ENCODE results near the gene VAMP2. TPM values are rescaled to one million over a fixed set of nuclear protein-coding genes. Genes with fewer than 3 reads are reported as not detected.

VAMP2 gene
- polyA plus RNA-seq, 2 of the 4 experiments (the other 2 are of a cell fraction), result 19.2 to 21.7 TPM

DNA sequence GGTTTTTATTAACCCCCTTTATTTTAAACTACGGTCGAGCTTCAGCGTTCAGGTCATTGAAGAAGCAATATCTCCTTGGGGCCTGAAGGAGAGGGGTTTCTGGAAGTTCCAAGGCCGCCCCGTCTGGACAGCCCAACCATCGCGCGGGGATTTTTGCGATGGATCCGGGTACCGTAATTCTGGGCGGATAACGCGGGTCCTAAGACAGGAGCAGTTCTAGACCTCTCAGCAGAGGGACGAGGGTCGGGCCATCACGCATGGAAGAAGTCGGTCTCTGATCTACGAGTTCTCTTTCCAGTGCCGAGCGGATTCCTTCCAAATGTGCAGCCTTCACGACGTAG is 23.7 kb upstream of the VAMP2 start:
- Histone ChIP-seq H3K27ac (peak overlapping the region; percentile 75 to 94), H3K4me1 (peaks cover 22% of the 10 kb centered on the region), H3K4me3 (peak overlapping the region; percentile 59), H3K9me3 (no peaks in the 10 kb centered on the region), H3K4me2 (peak overlapping the region; percentile 90)
- POLR2A ChIA-PET, result interaction anchor here (0.8 to 4.0 kb wide), 9 partner anchors 10 to 109 kb away, joined by 3 to 45 read pairs (median 7); partner anchors contain the start of genes CTC1 and TMEM107
- DNase-seq (ENCODE audit: low read depth in 1 of 2, low spot score in 1 of 2) (no peak), ATAC-seq (no peak; a peak in 2 of 6 replicates), FAIRE-seq (no peak)
- WGBS (ENCODE audit: missing lambda C conversion rate), result 1% methylated on average over 23 of the region's 23 CpGs
- CTCF ChIA-PET, result interaction anchor here (0.6 to 11.3 kb wide), 10 partner anchors 9 to 148 kb away, joined by 3 to 164 read pairs (median 20); partner anchors contain the start of genes ALOXE3, AURKB and TMEM107
- TF ChIP-seq, protein P1, sequence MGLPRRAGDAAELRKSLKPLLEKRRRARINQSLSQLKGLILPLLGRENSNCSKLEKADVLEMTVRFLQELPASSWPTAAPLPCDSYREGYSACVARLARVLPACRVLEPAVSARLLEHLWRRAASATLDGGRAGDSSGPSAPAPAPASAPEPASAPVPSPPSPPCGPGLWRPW (IDR thresholded peaks at IDR 0.05), result no peak
- 0 out of 2 replicates have a peak, but pooled peaks have one; percentile 5 for TF ChIP-seq KDM1A (IDR thresholded peaks at IDR 0.05; ENCODE audit: low read depth)
- TF ChIP-seq ZFP36 (IDR thresholded peaks at IDR 0.05; ENCODE audit: borderline replicate concordance, partially characterized antibody), result no peak
- peak; percentile 37; the same call in 1 of the 2 replicates for TF ChIP-seq CHD4 (IDR thresholded peaks at IDR 0.05; ENCODE audit: borderline replicate concordance)
- TF ChIP-seq, protein P2, sequence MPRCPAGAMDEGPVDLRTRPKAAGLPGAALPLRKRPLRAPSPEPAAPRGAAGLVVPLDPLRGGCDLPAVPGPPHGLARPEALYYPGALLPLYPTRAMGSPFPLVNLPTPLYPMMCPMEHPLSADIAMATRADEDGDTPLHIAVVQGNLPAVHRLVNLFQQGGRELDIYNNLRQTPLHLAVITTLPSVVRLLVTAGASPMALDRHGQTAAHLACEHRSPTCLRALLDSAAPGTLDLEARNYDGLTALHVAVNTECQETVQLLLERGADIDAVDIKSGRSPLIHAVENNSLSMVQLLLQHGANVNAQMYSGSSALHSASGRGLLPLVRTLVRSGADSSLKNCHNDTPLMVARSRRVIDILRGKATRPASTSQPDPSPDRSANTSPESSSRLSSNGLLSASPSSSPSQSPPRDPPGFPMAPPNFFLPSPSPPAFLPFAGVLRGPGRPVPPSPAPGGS (IDR thresholded peaks at IDR 0.05), result no peak
- TF ChIP-seq, protein P3, sequence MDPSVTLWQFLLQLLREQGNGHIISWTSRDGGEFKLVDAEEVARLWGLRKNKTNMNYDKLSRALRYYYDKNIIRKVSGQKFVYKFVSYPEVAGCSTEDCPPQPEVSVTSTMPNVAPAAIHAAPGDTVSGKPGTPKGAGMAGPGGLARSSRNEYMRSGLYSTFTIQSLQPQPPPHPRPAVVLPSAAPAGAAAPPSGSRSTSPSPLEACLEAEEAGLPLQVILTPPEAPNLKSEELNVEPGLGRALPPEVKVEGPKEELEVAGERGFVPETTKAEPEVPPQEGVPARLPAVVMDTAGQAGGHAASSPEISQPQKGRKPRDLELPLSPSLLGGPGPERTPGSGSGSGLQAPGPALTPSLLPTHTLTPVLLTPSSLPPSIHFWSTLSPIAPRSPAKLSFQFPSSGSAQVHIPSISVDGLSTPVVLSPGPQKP (IDR thresholded peaks at IDR 0.05; ENCODE audit: low read depth, low read length), result no peak
- 0 out of 2 replicates have a peak, but pooled peaks have one; percentile 34 for TF ChIP-seq HEYL (CRISPR knock-in tag; IDR thresholded peaks at IDR 0.05)
- TF ChIP-seq, protein P4, sequence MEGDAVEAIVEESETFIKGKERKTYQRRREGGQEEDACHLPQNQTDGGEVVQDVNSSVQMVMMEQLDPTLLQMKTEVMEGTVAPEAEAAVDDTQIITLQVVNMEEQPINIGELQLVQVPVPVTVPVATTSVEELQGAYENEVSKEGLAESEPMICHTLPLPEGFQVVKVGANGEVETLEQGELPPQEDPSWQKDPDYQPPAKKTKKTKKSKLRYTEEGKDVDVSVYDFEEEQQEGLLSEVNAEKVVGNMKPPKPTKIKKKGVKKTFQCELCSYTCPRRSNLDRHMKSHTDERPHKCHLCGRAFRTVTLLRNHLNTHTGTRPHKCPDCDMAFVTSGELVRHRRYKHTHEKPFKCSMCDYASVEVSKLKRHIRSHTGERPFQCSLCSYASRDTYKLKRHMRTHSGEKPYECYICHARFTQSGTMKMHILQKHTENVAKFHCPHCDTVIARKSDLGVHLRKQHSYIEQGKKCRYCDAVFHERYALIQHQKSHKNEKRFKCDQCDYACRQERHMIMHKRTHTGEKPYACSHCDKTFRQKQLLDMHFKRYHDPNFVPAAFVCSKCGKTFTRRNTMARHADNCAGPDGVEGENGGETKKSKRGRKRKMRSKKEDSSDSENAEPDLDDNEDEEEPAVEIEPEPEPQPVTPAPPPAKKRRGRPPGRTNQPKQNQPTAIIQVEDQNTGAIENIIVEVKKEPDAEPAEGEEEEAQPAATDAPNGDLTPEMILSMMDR (IDR thresholded peaks at IDR 0.05), result no peak
- TF ChIP-seq MAFK (IDR thresholded peaks at IDR 0.05; ENCODE audit: partially characterized antibody), result no peak
- no peak; the same call in 1 of the 2 replicates for TF ChIP-seq FOXS1 (CRISPR knock-in tag; IDR thresholded peaks at IDR 0.05)
- TF ChIP-seq, protein P5, sequence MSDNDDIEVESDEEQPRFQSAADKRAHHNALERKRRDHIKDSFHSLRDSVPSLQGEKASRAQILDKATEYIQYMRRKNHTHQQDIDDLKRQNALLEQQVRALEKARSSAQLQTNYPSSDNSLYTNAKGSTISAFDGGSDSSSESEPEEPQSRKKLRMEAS (IDR thresholded peaks at IDR 0.05), result no peak; the same call in 1 of the 2 replicates
- TF ChIP-seq BHLHE40 (IDR thresholded peaks at IDR 0.05; ENCODE audit: low read depth, low read length), result no peak
- TF ChIP-seq, protein P6, sequence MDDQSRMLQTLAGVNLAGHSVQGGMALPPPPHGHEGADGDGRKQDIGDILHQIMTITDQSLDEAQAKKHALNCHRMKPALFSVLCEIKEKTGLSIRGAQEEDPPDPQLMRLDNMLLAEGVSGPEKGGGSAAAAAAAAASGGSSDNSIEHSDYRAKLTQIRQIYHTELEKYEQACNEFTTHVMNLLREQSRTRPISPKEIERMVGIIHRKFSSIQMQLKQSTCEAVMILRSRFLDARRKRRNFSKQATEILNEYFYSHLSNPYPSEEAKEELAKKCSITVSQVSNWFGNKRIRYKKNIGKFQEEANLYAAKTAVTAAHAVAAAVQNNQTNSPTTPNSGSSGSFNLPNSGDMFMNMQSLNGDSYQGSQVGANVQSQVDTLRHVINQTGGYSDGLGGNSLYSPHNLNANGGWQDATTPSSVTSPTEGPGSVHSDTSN (IDR thresholded peaks at IDR 0.05), result no peak
- no peak for TF ChIP-seq POLR2AphosphoS2 (conservative IDR thresholded peaks at IDR 0.05; ENCODE audit: low read length)
- TF ChIP-seq CEBPB (IDR thresholded peaks at IDR 0.05), result no peak
- TF ChIP-seq GATA3 (IDR thresholded peaks at IDR 0.05; ENCODE audit: borderline replicate concordance), result no peak
- no peak for TF ChIP-seq PHF8 (IDR thresholded peaks at IDR 0.05; ENCODE audit: borderline replicate concordance, low read depth)
- no peak for TF ChIP-seq EHF (CRISPR knock-in tag; IDR thresholded peaks at IDR 0.05)
- no peak for TF ChIP-seq RCOR1 (IDR thresholded peaks at IDR 0.05; ENCODE audit: low read depth, low read length)
- no peak for TF ChIP-seq ZC3H11A (IDR thresholded peaks at IDR 0.05)
- no peak for TF ChIP-seq RNF2 (IDR thresholded peaks at IDR 0.05; ENCODE audit: borderline replicate concordance, low read depth)
- no peak for TF ChIP-seq FOSL2 (IDR thresholded peaks at IDR 0.05)
- no peak for TF ChIP-seq FOSL2 (CRISPR knock-in tag; IDR thresholded peaks at IDR 0.05)
- TF ChIP-seq, protein P7, sequence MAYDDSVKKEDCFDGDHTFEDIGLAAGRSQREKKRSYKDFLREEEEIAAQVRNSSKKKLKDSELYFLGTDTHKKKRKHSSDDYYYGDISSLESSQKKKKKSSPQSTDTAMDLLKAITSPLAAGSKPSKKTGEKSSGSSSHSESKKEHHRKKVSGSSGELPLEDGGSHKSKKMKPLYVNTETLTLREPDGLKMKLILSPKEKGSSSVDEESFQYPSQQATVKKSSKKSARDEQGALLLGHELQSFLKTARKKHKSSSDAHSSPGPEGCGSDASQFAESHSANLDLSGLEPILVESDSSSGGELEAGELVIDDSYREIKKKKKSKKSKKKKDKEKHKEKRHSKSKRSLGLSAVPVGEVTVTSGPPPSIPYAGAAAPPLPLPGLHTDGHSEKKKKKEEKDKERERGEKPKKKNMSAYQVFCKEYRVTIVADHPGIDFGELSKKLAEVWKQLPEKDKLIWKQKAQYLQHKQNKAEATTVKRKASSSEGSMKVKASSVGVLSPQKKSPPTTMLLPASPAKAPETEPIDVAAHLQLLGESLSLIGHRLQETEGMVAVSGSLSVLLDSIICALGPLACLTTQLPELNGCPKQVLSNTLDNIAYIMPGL (CRISPR knock-in tag; IDR thresholded peaks at IDR 0.05; ENCODE audit: borderline replicate concordance), result peak; percentile 99
- TF ChIP-seq RAD21 (conservative IDR thresholded peaks at IDR 0.05 in 1 of 2, IDR thresholded peaks at IDR 0.05 in 1 of 2), result no peak
- no peak for TF ChIP-seq CHD2 (IDR thresholded peaks at IDR 0.05; ENCODE audit: low read length, partially characterized antibody)
- no peak for TF ChIP-seq POLR2A (IDR thresholded peaks at IDR 0.05; ENCODE audit: low read length)
- peak; percentile 36; the same call in 1 of the 2 replicates for TF ChIP-seq HOXB5 (CRISPR knock-in tag; IDR thresholded peaks at IDR 0.05)
- TF ChIP-seq, protein P8, sequence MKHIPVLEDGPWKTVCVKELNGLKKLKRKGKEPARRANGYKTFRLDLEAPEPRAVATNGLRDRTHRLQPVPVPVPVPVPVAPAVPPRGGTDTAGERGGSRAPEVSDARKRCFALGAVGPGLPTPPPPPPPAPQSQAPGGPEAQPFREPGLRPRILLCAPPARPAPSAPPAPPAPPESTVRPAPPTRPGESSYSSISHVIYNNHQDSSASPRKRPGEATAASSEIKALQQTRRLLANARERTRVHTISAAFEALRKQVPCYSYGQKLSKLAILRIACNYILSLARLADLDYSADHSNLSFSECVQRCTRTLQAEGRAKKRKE (CRISPR knock-in tag; IDR thresholded peaks at IDR 0.05; ENCODE audit: low read depth), result no peak
- no peak for TF ChIP-seq MAZ (IDR thresholded peaks at IDR 0.05; ENCODE audit: borderline replicate concordance, low read depth, low read length)
- TF ChIP-seq HDAC2 (IDR thresholded peaks at IDR 0.05), result no peak
- TF ChIP-seq RFX5 (IDR thresholded peaks at IDR 0.05), result no peak
- TF ChIP-seq TP53 (CRISPR knock-in tag; IDR thresholded peaks at IDR 0.05), result no peak
